GM21367 (cell line): ENCODE data around the gene CDH12.
A peak's percentile ranks its signal among the peaks of the same experiment; 100 is the strongest.
"Not testable (repeated sequence)": the region's sequence is repeated elsewhere in the genome, so short reads cannot be mapped to it uniquely, and the experiment has no call there.

Experiments used
- ATAC-seq: cut with Tn5 transposase; IDR thresholded peaks from one replicate; pipeline ENCODE4 v1.9.1; 2021; ENCODE audit not compliant: unreplicated experiment

Gene CDH12

DNA sequence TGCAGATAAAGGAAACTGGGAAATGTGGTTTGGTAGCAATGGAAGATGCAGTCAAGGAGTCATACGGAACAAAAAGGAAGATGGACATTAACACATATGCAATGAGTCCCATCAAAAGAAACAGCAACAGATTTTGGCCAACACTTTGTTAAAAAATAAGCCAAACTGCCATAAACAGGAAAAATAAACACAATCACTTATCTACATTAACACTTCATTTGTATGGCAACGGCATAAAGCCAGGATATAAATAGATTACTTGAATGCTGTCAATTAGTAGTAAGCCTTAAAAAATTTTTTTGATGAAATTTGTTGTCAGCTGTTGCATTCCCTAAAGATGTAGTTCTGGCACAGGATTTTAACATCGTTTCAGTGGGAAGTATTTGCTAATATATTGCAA is 190.8 kb downstream of the CDH12 start:
- ATAC-seq, result no peak

DNA sequence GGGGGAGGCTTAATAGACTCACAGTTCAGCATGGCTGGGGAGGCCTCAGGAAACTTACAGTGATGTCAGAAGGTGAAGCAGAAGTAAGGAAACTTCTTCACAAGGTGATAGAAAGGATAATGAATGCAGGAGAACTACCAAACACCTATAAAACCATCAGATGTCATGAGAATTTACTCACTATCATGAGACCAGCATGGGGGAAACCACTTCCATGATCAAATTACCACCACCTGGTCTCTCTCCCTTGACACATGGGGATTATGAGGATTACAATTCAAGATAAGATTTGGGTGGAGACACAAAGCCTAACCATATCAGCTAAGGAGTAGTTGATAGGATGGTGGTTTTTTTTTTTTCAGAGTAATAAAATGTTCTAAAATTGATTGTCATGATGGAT is 201.8 kb downstream of the CDH12 start:
- no peak for ATAC-seq

DNA sequence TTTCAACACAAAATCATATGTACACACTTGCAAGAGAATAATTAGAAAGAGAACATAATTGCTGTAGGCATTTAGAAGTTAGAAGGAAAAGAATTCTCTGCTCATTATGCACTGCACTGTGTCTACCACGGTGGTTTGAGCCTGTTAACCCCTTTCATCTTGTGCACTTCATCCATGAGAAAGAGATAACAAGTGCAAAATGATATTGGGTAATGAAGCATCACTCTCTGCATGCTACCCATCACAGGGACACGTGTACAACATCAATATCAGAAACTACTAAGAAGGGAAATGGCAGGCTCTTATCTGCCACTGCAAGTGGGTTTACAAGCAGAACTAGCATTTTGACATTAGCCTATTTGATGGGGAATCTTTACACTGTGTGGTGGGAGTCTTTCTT is 202.6 kb downstream of the CDH12 start:
- no peak for ATAC-seq

DNA sequence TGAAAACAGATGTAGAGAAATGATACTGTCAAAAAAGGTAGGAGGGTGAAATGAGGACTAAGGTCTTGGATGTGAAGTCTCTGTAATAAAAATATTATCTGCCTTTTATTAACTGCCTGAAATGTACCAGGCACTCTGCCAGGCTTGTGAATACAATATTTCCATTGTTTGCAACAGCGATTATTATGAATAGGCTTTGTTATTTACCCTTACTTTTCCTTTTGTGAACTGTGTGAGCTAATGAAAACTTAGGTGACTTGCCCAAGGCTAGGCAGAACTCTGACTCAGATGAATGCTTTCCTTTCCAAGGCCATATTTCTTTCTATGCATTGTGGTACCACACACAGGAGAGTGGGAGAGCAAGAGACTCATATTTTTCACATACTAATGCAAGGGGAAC is 204.1 kb downstream of the CDH12 start:
- ATAC-seq, result no peak

DNA sequence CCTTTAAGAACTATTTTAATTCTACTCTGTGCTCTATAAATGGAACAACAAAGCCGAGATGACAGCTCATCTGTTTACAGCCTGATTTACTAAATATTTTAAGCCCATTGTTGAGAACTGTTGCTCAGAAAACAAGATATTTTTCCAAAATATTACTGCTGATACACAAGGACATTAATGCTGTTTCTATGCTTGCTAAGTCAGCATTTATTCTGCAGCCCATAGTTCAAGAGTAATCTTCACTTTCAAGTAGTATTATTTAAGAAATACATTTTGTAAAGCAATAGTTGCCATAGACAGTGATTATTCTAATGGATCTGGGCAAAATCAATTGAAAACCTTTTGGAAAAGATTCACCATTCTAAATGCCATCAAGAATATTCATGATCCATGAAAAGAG is 208.3 kb downstream of the CDH12 start:
- ATAC-seq, result no peak

DNA sequence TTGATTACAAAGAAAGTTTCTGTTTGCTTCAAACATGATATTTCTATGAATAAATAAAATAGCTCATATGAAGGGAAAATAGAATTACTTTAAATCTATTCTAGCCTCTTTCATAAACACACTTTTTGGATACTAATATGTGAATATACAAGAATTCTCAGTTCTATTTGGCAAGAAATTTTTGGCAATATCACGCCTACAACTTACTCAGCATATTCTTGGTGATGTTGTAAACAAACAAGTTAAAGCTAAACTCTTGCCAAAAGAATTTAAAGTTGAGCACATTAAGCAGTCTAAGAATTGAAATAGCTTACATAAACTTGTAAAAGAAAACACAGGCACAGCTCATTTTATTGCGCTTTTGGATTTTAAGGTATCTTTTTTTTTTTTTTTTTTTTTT is 209.8 kb downstream of the CDH12 start:
- ATAC-seq, result no peak

DNA sequence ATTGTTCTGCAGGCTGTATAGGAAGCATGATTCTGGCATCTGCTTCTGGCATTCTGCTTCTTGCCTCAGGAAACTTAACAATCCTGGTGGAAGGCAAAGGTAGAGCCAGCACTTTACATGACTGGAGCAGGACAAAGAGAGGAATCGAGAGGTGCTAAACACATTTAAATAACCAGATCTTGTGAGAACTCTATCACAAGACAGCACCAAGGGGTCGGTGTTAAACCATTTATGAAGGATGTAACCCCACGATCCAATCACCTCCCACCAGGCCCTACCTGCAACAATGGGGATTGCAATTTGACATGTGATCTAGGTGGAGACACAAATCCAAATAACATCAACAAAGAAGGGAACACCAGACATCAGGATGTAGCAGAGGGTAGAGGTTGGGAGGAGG is 221.5 kb downstream of the CDH12 start:
- ATAC-seq, result no peak

DNA sequence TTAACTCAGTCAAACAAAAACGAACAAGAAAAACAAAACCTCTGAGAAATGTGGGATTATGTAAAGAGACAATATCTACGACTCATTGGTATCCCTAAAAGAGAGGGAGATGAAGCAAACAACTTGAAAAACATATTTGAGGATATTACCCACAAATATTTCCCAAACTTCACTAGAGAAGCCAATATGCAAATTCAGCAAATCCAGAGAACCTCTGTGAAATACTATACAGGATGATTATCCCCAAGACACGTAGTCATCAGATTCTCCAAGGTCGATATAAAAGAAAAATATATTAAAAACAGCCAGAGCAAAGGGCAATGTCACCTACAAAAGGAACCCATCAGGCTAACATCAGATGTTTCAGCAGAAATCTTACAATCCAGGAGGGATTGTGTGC is 226.1 kb downstream of the CDH12 start:
- no peak for ATAC-seq

DNA sequence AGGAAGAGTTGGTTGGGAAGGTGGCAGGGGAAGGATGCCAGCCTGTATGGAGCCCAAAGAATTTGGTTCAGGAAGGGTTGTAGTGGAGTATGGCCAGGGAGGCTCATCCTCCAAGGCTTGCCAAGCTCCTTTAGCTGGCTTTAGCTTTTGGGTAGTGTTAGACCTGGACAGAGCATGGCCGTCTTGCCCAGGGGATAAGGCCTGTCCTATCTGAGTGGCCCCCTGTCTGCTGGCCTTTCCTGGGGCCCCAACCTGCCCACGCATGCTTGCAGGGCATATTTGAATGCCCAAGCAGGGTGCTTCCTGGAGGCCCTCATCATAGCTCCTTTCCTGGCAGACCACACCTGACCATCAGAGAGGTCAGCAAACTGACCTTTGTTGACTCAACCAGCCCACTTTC is 227.7 kb downstream of the CDH12 start:
- ATAC-seq, result no peak

DNA sequence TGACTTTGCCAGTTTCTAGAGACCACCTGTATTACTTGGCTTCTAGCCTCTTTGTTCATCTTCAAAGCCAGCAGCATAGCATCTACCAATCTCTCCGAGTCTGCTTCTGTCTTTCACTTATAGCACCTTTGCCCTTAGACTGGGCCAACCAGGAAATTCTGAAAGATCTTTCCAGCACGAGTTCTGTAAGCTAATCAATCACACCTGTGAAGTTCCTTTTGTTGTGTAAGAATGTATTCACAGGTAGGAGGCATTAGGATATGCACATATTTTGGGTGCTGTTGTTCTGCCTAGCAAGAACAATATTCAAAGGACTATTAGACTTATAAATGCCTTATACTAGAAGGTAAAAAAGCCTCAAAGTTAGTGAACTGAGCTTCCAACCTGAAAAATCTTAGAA is 232.1 kb downstream of the CDH12 start:
- ATAC-seq, result no peak

DNA sequence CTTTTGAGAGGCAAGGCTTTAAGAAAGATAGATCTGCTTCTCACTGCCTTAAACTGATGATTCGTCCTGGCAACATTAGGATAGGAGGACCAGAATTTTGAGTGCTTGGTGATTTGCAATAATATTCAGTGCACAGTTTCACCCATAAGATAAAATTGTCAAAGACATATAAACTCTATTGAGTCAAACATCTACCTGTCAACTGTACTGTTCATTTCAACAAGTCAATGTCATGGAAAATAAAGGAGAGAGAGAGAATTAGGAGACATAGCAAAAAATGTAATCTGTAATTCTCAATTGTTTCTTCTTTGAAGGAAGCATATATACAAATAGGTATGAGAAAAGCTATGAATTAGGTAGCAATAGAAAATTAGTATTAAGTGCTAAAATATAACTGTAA is 237.2 kb downstream of the CDH12 start:
- ATAC-seq, result no peak

DNA sequence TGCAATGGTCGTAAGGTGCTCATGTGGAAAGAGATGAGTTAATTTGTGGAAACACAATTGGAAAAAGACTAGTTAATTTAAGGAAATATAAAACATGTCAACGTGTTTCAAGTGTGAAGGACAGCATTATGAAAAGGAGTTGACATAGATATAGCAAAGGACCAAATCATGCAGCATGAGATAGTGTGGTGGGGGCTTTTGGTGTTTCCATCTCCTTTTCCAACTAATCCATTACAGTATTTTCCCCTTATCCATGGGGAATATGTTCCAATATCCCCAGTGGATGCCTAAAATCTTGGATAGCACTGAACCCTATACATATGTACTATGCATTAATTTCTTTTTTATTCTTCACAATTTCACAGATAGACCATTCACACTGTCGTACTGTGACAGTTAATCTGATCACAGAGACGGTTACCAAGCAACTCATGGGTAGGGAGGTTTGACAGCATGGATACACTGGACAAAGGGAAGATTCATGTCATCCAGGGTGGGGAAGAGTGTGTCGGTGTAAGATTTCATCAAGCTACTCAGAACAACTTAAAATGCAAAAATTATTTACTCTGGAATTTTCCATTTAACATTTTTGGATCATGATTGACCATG is 238.6 kb downstream of the CDH12 start:
- no peak for ATAC-seq

DNA sequence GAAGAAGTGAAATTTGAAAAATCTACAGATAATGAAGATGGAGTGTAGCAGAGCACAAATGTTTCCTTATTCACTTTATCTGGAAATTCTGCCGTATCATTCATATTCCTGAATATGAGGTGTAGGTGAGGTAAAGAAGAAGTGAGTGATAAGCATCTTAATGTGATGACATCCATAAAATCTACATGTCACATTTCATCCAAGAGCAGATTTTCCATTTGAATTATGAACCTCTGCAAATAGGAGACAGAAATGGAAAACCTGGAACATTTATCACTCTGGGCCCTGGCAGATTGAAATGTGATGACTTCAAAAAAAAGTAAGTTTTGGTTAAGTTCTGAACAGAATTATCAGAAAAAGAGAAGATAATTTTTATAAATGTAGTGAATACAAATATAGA is 240.2 kb downstream of the CDH12 start:
- no peak for ATAC-seq

DNA sequence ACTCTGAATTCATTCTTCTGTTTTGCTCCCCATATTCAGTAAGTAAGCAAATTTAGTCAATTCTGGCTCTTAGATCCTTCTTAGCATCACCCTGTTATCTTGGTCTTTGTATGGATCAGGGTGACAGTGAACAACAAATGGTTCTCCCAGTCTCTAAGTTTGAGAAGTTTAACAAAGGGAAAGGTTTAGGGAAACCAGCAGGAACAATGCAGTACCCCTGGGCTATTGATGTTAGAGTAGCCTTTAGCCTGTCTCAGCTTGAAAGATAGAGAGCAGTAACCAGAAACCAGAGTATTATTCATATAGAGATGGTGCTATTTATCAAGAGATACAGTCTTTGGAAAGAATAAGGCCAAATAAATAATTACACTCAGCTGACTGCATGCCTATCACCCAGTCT is 241.8 kb downstream of the CDH12 start:
- no peak for ATAC-seq

DNA sequence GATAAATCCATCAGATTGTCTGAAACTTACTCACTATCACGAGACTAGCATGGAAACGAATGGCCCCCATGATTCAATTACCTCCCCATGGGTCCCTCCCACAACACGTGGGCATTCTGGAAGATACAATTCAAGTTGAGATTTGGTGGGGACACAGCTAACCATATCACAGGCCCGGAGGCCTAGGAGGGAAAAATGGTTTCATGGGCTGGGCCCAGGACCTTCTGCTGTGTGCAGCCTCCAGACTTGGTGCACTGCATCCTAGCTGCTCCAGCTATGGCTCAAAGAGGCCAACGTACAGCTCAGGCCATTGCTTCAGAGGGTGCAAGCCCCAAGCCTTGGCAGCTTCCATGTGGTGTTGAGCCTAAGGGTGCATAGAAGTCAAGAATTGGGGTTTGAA is 245.6 kb downstream of the CDH12 start:
- not testable (repeated sequence) for ATAC-seq

DNA sequence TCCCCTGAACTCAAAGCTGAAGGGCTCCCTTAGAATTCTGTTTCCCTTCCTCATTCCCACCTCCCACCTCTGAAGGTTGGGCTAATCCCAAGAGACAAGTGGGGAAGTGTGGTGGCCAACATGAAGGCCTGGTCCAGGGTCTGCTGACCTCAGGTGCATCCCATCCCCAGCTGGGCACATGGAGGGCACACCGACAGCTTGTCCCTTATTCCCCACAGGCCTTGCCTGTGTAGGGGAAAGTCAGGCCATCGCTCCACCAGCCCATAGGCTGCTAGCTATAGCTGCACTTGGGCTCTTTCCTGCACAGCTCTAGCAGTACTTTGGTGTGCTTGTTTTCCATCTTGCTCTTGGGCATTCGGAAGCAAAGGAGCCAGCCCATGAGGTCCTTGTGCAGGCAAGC is 247.7 kb downstream of the CDH12 start:
- ATAC-seq, result no peak

DNA sequence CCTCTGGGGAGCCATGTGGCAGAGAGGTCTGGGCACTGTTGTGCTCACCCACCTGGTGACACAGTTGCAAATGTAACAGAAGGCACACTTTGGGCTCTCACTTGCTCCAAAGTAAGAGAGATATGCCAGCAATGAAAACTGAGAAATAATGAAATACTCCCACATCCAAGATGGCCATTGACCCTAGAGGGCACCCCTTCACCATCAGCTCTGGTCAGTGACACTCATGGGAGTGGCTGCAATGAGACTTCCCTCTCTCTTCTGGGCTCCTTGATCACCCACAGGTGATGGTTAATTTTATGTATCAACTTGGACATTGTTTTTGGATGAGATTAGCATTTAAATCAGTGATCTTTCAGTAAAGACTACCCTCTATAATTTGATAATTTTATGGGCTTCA is 248.4 kb downstream of the CDH12 start:
- no peak for ATAC-seq

DNA sequence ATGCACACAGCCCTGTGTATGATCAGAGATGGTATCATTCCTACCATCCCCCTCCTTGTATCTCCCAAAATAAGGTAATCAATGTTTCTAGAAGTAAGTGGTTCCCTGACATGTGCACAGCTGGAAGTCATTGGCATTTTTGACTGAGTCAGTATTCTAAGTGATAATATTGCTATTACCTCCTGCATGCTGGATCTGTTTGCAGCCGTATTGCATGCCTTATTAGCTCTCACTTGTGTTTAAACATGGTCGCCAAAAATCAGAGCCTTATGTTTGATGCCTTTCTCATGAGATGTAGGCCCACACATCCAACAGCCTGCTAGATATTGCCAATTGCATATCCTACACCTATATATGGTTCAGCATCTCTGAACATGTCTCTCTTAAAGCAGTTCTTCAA is 254.3 kb downstream of the CDH12 start:
- no peak for ATAC-seq

DNA sequence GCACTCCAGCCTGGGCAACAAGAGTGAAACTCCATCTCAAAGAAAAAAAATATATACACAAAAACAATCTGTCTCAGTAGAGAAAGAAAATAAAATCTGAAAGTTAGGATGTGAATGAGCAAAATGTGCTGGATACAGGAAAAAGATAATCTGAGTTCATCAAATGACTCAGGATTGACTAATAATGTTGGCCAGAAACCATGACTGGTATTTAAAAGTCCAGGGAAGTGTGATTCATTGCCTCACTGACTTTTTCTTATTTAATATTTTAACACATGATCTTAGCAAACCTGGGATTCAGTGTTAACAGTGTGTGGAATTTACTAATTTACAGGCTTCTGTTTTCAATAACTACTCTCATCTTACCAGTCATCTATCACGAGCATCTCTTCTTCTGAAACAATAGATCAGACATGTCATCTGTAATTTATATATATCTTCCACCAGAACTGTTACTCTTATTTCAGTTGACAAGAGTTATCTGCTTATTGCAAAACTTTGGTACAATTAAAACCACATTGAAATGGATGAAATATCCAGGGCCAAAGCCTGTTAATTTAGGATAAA is 256.7 kb downstream of the CDH12 start:
- ATAC-seq, result no peak

DNA sequence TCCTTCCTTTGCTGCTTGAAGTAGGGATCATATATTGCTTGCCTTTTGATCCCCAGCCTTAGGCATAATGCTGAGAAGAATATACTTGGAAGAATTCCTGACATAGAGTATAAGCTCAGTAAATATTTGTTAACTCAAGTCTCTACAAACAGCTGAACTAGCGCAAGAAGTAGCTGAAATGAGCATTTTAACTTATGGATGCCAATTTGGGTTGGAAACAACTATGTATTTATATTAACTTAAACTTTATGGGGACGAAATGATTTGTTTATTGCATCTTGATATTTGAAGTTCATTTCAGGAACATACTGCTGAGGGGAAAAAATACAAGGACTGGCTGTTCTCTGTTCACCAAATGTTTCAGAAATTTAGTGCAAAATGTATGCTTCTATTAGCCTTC is 258.7 kb downstream of the CDH12 start:
- no peak for ATAC-seq

DNA sequence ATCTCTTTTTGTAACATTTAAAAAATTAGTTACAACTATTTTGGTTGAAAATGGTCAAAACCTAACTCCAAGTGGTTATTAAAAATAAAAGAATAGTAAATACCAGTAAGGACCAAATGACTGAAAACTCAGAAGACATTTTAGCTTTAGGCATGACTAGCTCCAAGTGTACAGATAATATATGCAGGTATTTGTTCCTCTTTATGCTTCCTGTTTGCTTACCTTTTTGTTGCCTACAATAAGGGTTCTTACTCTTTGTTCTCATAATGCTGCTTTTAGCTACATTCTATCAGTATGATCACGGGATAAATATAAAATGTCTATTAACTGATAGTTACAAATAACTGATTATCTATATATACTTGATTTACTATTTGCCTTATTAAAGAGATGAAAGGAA is 259.6 kb downstream of the CDH12 start:
- ATAC-seq, result peak; percentile 88

DNA sequence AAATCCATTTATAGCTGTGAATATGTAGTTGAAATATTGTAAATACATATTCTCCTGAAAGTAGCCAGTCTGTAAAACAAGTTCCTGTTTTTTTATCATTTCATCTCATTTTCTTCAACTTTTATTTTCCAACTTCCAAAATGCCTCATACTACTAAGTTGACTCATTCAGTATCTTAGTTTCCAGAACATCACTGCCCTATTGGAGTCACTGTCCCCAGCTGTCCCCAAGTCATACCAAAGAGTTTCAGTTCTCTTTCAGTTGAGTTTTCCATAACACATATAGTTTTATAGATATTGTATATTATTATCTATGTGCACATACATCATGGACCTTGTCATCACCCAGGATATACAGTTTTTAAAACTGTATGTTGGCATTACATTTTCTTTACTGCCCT is 261.7 kb downstream of the CDH12 start:
- no peak for ATAC-seq

DNA sequence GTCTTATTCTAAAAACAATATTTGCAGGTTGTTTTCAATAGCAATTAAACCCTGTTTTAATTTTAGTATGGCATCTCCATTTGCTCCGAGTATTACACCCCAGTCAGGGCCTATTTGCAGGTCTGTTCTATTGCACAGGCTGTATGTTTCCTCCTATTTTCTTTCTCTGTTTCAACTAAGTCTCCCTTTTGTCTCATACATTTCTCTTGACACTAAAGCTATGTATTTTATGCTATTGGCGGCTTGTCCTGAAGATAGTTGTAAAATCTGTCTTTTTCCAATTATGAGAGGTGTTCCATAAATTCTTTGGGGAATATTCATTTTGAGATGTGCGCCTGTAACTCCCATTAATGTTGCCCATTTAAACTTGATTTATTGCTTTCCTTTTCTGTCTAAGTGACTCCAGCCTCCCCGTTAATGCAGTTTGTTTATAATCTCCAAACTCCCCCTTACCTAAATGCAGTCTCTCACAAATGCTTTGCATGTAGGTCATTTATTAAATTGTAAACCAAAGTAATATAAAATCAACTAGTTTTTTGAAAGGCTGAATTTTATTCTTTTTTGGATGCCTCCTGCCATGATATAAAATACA is 262.4 kb downstream of the CDH12 start:
- no peak for ATAC-seq
